SIG-M5 treated with dmso at 0.1 percent for 504 hours (cell line): Measurements from ENCODE around the gene GIMAP6.
"Not testable (repeated sequence)": the region's sequence is repeated elsewhere in the genome, so short reads cannot be mapped to it uniquely, and the experiment has no call there.

Experiments used
- DNase-seq: peaks from one replicate; lab custom pipeline; 2025; ENCODE audit not compliant: unreplicated experiment; lab: John Stamatoyannopoulos, UW

Gene GIMAP6

DNA sequence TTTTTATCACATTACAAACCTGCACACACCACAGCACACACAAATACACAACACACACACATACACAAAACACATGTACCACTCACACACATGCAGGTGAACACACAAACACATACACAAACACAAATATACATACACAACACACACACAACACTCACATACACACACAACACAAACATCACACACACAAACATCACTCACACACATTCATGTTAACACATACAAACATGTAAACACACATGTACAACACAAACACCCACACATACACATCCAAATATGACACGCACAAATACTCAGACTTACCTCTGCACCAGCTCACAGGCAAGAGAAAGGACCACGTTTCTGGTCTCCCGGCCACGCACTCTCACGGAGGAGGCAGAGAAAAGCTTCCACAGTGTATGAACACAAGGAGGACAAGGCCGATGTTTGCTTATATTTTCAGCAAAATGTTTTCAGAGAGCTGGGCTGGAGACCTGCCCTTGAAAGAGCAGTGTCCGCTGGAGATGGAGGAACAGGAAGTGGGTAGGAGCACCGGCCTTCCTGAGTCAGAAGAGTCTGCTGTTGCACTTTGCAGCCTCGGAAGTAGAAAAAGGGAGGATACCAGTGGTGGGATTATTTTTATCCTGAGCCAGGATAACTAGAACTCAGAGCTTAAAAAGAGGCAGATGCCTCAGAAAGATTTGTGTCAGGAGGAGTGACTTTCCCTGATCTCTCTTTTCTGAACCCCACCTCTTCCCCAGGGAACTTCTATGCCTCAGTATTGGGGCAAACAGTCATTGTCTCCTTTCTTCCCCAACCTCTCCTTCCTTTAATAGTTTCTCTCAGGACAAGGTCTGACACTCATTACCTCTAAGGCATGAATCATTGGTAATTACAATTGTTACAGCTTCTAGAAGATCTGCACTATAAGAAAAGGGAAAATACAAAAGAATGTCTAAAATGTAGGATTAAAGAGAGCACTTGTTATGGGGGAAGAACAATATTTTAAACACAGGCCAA is at the start of gene GIMAP6:
Gene GIMAP6, minus strand, starts transcription at position 520 of the 999 bp plus-strand sequence. CDS start 2,243 bp downstream, outside the sequence.
- DNase-seq, result peak; percentile 61

DNA sequence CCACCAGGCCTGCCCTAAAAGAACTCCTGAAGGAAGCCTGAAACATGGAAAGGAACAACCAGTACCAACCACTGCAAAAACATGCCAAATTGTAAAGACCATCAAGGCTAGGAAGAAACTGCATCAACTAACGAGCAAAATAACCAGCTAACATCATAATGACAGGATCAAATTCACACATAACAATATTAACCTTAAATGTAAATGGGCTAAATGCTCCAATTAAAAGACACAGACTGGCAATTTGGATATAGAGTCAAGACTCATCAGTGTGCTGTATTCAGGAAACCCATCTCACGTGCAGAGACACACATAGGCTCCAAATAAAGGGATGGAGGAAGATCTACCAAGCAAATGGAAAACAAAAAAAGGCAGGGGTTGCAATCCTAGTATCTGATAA is 48.2 kb upstream of the GIMAP6 start:
- DNase-seq, result not testable (repeated sequence)

DNA sequence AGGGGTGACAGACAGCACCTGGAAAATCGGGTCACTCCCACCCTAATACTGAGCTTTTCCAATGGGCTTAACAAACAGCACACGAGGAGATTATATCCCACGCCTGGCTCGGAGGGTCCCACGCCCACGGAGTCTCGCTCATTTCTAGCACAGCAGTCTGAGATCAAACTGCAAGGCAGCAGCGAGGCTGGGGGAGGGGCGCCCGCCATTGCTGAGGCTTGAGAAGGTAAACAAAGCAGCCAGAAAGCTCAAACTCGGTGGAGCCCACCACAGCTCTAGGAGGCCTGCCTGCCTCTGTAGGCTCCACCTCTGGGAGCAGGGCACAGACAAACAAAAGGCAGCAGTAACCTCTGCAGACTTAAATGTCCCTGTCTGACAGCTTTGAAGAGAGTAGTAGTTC is 46.4 kb upstream of the GIMAP6 start:
- DNase-seq, result not testable (repeated sequence)

DNA sequence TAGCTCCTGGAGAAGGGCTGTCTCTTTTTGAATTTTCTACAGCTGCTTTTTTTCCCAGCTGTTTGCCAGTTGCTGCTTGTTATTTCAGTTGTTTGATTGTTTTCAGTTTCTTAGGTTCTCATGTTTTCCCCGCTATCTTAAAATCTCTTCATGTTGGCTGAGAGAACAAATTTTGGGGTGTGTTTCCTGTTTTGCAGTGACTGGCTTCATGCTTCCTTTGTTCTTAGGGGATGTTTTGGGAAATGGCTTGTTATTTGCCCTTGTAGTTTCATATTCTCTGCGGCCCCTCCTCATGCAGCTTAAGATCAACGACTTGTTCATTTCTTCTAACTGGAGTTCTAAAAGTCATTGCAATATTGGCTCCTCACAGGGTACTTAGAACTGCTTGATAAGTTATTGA is 44.7 kb upstream of the GIMAP6 start:
- not testable (repeated sequence) for DNase-seq

DNA sequence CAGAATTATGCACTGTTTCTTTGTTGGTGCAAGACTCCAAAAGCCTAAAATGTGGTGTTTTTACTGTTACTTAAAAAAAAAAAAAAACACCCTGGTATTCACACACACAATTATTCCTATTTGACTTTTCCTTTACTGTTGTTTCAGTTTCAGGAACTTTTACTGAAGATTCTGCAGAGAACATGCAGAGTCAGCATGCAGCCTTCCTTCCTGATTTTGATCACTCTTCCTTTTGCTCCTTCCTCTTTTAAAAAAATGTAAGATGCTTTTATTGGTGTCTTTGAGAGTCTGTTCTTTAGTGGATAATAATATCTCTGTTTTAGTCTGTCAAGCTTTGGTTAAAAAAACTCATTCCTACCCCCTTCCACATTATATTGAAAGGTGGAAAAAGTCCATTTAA is 44.1 kb upstream of the GIMAP6 start:
- not testable (repeated sequence) for DNase-seq

DNA sequence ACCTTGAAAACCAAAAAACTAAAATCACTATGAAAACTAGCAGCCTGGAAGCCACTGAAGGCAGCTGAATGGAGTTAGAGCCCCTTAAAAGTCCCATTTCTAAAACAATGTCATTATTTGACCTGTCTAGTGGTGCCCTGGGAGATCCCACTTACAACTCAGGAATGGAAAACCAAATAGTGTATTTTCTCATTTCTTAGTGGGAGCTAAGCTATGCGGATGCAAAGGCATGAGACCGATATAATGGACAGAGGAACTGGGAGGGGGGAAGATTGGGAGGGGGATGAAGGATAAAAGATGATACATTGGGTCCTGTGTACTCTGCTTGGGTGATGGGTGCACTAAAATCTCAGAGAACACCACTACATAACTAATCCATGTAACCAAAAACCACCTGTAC is 43.5 kb upstream of the GIMAP6 start:
- no peak for DNase-seq

DNA sequence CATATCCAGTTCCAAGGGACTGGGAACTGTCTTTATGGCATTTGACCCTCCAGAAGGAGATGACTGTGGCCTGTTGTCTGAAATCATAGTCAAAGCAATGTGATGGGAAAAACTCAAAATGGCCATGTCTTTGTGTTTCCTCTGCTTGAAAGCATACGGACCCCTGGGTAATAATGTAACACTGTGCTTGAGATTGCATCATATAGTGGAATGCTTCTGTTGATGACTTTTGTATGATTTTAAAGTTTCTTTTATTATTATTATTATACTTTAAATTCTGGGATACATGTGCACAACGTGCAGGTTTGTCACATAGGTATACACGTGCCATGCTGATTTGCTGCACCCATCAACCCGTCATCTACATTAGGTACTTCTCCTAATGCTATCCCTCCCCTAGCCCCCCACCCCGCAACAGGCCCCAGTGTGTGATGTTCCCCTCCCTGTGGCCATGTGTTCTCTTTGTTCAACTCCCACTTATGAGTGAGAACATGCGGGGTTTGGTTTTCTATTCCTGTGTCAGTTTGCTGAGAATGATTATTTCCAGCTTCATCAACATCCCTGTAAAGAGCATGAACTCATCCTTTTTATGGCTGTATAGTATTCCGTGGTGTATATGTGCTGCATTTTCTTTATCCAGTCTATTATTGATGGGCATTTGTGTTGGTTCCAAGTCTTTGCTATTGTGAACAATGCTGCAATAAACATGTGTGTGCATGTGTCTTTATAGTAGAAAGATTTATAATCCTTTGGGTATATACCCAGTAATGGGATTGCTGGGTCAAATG is 39.8 kb upstream of the GIMAP6 start:
- not testable (repeated sequence) for DNase-seq

DNA sequence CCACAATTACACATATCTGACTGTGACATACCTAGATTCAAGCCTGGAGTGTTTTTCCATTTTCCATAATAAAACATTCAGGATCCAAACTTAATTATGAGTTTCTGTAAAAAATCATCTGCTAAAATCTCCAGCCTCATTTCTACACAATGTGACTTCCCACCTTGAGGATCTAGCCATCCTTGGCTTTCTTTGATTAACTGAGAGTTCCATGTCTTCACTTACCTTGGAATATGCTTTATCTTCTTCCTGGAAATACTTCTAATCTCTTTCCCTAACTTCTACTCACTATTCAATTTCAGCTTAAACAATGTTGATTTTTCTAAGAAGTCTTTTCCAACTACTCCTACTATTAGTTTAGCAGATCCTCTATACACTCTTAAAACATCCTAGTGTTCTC is 36.8 kb upstream of the GIMAP6 start:
- DNase-seq, result no peak

DNA sequence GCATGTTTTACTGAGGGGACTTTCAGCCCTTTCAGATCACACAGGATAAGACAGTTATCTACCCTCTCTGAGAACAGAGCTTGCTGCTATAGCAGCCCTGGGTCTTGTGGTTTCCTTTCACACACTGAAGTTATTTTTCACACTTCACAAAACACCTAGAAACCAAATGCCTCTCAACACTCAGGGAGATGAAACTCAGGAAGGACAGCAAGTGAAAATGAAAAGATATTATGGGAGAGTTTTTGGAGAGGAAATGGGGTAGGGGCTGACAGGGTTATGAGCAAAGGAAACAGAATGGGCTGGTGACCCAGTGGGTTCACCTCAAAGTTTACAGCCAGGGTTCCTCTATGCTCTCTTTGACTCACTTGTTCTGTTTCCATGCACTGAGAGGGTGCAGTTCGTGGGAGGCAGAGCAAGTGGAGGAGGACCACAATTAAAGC is 36.3 kb upstream of the GIMAP6 start:
- no peak for DNase-seq

DNA sequence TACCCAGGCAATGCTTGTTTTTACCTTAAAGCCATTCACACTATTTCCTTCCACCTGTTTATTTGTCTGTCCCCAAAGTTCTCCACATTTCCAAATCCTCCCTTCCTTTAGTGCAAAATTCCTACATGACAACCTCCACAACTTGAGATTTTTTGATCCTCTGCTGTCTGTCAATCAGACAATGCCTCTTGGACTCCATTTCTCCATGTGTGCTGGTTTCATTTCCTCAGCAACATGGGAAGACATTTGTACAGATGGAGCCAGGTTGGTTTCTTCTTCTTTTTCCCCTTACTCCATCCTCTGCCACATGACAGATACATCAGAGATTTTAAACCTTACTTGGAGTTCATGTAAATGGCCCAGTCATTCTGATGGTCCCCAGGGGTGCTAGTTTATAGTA is 34.2 kb upstream of the GIMAP6 start:
- no peak for DNase-seq

DNA sequence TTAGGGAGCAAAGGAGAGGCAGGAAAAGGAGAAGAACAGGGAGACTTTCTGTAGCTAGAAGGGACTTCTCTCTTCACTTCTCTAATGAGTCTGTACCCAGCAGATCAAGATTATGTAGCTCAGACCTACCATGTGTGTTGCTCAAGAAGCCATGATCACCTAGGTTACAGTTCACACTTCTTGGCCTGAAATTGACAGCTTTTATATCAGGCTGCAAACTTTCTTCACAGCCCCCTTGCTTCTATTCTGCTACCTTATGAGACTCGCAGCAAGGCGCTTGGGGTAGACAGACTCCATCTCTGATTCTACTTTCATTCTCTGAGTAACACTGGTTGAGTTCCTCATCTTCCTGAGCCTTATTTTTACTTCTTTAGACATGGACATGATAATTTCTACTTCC is 33.7 kb upstream of the GIMAP6 start:
- no peak for DNase-seq

DNA sequence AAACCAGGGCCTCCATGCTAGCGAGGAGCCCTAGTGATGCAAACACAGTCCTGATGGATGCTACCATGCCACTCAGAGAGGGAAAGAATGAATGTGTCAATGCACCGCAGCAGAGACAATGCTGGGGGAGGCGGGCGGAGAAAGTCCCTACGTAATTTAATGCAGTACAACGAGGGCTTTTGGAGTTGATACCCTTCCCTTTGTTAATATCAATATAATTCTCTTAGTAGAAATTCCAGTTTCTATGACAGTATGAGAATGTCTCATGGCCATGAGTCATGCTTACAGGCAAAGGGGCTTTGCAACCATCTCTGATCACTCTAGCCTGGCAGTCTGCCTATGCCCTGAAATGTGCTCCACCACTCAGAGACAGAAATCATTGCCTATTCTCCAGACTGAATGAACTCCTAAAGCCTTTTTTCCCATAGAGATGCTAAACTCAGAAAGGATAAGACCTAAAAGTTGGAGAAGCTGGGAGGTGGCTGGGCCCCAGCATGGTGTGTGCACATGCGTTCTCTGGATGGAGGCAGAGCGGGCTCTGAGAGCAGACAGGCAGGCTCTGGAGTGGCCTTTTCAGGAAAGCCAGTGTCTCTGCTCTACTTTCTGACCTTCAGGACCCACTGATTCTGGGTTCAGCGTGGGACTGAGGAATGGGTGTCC is 33.0 kb upstream of the GIMAP6 start:
- DNase-seq, result no peak

DNA sequence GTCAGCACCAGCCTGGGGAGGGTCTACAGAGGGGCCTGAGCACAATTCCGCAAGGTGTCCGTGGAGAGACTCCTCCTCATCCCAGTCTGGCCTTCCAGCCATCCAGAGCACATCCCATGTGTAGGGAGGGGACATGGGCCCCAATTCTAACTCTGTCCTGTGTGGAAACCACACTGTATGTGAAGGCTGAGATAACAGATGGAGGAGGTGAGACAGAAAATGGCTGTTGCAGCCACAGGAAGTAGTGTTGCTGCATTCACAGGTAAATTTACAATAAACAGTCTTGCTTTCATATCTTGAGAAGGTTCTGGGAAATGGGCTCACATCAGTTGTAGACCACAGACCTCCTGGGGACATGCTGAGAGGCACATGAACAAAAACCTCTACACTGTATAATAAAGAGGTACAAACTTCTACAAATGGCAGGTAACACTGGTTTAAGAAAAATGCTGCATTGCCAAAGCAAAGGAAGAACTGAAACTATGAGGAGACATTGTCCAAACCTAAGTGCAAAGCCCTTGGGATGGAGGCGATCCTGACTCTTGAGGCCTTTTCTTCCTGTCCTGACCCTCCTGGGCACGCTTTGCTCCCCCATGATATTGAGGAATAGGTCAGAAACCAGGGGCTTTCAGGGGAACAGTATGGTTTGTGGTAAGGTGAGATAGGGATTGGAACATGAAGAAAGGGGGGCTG is 31.8 kb upstream of the GIMAP6 start:
- no peak for DNase-seq

DNA sequence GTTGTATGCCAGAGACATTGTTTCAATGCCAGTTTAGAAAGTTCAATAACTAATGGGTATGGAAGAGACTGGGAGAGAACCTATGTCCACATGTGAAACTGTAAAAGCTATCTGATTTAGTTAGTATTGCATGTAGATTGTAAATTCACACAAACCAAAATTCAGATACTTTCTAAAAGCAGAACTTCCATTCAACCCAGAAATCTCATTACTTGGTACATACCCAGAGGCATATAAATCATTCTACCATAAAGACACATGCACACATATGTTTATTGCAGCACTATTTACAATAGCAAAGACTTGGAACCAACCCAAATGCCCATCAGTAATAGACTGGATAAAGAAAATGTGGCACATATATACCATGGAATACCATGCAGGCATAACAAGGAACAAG is 30.6 kb upstream of the GIMAP6 start:
- not testable (repeated sequence) for DNase-seq

DNA sequence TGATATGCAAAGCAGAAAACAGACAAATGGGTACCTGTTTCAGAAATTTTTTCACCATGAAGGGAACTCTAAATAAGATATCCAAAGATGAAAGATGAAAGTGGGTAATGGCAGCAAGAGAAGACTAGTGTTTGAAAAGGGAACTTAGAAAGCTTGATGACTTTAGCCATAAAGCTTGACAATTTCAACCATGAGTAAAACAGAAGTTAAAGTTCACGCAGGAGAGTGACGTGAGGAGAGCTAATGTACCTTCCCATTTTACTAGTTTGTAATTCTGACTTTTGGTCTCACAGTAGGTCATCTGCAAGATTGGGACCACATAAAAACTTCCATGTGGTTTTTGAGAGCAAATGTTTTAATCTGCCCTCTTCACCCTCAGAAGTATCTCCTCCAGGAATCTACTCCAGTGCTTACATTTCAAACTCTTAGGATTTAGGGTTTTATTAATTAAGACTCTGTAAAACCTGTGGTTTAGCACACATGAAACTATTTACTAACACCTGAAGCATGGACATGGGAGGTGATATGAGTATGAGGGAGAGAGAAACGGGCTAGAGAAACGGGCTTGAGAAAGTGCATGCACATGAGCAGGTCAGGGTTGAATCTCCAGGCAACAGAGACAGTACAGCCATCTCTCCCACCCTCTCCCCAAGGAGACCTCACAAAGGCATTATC is 28.9 kb upstream of the GIMAP6 start:
- no peak for DNase-seq

DNA sequence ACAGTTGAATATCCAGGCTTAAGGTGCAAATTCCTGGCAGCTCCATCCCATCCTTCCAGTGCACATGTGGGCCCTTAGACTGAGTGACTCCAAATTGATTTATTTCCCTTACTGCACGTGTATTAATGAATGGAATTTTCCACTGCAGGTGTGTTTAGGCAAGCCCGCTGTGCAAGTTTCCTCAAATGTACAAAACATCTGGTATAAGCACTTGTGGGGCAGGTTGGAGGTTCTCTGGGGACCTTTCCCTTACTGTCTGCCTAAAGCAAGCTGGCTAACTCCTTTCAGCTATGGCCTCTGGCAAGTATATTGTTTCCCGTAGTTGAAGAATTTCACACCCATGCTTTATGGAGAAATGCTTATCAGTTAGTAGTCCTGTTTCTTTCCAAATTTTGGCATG is 25.3 kb upstream of the GIMAP6 start:
- no peak for DNase-seq

DNA sequence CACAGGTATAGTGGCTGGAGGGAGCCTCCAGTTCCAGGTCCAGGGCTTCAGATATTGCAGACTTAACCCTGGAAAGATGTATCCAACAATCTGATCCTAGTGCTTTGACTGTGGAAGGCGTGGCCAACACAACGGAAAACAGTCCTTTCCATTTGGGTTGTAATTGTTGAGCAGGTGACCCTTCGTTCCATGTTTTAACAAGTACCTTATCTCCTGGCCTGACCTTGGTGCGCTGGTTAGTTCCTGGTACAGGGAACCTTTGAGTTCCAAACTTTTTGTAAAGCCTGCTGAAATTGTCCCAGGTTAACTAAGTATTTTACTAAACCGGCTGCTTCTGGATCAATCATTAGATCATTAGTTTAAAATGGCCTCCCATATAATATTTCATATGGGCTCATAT is 23.9 kb upstream of the GIMAP6 start:
- no peak for DNase-seq

DNA sequence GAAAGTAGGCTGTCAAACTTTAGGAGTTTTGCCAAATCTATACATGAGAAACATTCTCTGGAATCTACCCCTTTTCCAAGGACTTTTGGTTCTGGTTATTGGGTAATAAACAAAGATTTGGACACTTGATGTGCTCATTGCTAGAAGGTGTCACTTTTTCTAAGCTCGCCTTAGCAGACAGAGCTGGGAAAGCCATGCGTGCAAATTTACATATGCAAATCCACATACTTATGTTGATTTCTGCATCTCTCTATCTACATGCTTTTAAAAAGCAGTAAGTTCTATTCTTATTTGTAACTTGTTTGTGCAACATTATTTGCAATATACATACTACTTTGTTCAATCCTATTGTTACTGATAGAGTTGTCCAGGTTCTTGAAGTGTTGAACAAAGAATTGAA is 22.5 kb upstream of the GIMAP6 start:
- no peak for DNase-seq

DNA sequence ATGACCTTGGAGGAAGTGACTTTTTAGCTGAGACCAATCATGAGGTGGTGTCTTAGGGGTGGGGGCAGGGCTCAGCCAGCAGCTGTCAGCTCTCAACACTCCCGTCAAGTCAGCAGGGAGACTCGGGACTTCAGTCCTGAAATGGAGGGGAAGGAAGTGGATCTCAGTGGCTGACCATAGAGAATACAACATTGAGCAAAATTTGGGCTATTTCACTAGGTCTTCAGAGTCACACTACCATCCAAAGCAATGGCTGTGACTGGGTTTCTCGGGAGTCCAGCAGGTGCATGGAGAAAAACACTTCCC is 16.8 kb upstream of the GIMAP6 start:
- DNase-seq, result no peak

DNA sequence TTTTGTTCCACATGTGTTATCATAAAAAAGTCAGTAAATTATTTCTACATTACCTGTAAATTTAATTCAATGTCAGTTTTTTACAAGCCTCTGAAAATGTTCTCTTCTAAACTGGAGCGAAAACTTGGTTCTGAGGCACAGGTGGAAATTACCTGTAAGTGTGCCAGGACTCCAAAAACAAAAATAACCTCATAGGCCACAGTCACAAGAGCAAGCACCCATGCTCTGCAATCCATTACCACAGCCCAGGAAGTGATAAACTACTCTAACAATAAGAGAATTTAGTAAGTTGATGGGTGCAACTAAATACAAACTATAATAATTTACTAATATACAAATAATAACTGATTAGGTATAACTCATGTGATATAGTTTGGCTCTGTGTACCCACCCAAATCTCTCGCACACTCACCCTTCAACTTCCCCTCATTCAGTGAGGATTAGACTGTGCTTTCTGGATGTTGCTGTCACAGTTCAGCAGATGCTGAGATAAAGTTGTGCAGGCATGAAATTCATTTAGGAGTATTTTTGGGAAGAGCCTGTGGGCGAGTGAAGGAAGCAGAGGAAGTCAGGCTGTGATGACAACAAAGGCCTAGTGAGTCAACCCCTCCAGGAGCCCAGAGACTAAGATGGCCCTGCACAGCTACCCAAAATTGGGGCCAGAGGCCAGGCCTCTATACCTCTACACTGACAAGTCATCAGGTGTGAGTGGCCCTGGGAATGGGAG is 16.3 kb upstream of the GIMAP6 start:
- DNase-seq, result no peak
